Stimulated activated CD4-positive, alpha-beta T cell treated with anti-CD3 and anti-CD28 coated beads, Interleukin-12 subunit alpha, Interleukin-12 subunit beta, amount 100 ng/mL, for 48 hours (primary cell): ENCODE results near the gene PDP2.
A peak's percentile ranks its signal among the peaks of the same experiment; 100 is the strongest.

ENCODE experiments used
- DNase-seq, 3 donors: peaks; one replicate each; pipeline ENCODE4 v3.0.0-alpha.2; 2020; ENCODE audit warnings: low read depth in 2 of 3, low spot score in 1 of 3

The PDP2 gene, protein sequence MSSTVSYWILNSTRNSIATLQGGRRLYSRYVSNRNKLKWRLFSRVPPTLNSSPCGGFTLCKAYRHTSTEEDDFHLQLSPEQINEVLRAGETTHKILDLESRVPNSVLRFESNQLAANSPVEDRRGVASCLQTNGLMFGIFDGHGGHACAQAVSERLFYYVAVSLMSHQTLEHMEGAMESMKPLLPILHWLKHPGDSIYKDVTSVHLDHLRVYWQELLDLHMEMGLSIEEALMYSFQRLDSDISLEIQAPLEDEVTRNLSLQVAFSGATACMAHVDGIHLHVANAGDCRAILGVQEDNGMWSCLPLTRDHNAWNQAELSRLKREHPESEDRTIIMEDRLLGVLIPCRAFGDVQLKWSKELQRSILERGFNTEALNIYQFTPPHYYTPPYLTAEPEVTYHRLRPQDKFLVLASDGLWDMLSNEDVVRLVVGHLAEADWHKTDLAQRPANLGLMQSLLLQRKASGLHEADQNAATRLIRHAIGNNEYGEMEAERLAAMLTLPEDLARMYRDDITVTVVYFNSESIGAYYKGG

DNA sequence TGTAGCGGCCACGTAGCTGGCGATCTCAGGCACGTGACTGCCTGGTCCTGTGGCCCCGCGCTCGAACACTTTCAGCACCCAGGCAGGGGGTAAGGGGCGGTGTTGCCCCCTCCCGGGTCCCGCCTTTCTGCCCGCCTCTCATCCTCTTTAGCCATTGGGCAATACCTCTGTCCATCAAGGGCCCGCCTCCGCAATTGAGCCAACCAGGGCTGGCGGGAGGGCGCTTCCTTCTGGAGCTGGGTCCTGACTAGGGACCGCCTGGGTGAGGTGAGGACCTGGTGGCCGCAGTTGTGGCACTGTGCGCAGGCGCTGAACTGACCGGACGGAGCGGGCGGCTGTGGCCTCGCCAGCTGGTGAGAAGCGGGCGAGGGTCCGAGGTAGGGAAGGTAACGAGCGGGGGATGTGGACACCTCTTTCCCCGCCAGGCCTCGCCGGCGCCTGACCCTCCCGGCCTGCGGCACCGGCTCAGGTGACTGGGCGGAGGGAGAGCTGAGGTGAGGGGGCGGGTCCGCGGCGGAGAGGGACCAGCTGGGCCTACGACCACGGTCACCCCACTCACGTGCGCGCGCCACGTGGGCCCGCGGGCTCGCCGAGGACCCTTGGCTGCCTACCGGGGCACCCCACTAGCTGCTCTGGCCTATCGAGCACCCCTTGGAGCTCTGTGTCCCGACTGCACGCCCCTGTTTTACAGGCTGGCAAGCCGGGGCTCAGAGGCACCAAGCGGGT, at the start of gene PDP2:
Gene PDP2 (plus strand): TSS at position 228 of the 726 bp plus-strand sequence. CDS start 3,770 bp downstream, outside the sequence.
- DNase-seq = peak; percentile 87 to 95 (median 87)

DNA sequence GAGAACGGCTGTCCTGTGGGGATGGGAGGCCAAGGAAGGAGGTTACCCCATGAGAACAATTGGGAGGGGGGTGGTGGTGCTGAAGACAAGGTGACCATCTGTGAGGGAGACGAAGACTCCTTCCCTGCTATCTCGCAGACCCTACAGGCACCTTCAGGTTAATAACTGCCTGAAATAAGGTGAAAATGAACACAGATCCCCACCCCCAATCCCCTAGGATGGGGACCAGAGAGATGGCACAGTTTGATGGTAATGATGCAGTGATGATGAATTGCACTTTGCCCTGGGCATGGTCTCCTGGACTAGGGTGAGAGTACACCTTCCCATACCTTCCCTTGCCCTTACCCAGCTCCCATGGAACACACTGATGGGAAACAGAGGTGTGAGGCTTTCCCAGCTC, 48.1 kb upstream of the PDP2 start:
- no peak for DNase-seq

DNA sequence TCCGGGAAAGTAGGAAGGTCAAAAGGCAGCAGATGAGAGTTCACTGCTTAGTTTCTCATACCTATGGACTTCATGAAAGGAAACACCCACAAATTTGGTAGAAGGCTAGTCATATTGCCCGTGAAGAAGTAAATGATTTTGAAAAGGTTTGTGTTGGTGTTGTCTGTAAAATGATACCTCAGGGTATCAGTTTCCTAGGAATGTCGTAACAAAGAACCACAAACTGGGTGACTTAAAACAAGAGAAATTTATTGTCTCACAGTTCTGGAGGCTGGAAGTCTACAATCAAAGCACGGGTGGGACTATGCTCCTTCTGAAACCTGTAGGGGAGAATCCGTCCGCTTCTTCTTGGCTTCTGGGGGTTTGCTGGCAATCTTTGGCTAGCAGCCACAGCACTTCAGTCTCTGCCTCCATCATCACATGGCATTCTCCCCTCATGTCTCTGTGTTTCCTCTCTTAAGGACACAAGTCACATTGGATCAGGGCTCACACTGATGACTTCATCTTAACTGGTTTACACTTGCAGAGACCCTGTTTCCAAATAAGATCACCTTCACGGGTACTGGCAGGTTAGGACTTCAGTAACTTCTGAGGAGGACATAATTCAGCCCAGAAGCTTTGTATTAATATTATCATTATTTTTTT, 47.5 kb upstream of the PDP2 start:
- DNase-seq = no peak

DNA sequence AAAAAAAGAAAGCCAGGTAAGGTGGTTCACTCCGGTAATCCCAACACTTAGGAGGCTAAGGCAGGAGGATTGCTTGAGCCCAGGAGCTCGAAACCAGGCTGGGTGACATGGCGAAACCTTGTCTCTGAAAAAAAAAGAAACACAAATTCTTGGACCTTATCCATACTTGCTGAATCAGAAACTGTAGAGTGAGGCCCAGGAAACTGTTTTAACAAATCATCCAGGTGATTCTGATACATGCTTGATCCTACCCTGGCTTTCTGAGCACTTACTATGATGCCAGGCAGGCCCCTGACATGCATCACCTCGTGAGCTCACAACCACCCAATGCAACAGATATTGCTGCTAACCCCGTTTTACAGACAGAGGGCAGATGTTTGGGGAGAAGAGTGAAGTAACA, 45.6 kb upstream of the PDP2 start:
- no peak for DNase-seq

DNA sequence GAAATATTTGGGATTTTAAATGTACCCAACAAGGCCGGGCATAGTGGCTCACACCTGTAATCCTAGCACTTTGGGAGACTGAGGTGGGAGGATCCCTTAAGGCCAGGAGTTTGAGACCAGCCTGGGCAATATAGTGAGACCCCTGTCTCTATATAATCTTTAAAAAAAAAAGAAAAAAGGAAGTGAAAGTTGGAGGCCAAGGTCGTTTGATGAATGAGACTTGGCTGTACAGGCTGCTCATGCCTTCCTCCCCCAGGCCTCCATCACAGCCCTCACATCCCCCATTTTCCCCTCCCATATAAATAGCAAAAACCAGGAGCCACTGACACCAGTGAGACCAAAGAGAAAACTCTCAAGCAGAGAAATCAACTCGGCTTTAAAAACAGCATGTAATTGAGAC, 39.4 kb upstream of the PDP2 start:
- no peak for DNase-seq

DNA sequence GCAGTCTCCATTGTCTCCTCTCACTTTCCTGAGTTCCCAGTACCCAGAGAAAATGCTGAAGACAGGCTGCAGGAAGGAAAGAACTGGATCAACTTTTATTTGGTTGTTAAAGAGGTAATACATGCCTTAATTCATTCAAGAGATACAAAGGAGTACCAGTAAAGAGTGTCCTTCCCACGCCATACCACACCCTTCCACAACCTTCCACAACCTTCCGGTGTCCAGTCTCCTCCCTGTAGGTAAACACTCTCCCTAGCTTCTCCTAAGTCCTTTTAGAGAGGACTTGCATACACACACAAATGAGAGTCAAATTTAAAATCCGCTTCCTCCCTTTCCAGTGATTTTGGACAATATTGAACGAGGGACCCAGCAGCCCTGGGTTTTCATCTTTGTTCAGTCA, 38.9 kb upstream of the PDP2 start:
- no peak for DNase-seq

DNA sequence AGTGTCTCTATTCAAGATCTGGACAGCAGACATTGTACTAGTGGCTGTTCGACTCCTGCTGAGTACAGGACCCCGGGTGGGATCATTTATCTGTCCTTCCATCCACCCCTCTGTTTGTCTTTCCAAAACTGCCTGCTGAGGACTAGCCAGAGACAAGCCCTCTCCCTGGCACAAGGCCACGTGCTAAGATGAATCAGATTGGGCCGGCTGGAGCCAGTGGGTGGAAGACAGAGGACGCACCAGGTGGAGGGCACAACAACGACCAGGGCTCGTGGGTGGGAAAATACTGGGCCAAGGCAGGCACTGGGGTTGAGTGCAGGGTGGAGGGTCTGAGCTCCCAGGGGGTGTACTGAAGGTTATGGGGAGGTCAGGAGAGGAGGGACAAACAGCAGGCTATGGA, 37.5 kb upstream of the PDP2 start:
- no peak for DNase-seq

DNA sequence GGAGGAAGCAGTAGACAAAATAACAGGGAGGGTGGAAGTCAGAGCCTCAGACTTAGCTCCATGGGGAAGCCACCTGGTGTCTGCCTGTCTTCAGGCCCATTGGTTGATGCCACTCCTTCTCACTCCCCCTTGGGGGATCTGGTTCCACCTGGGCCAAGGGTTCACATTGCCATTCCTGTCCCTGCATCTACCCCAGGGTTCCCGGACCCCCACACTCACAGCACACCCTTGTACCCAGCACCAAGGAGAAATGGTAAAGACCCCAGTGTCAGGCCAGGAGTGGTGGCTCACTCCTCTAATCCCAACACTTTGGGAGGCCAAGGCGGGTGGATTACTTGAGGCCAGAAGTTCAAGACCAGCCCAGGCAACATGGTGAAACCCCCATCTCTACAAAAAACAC, 37.1 kb upstream of the PDP2 start:
- no peak for DNase-seq

DNA sequence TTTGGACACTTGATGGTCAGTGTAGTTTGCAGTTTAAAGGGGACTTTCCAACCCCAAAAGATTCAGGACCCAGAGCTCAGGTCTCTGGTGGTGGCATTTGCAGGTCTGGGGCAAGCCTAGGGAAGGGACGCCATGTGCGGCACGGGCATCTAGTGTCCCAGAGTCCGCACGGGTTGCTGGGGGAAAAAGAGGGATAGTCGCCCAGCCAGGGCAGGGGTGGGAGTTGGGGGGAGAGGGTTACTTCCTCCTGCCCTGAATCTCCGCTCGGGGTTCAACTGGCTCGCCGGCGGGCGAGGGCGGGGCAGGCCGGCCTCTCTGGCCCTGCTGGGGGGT, 36.3 kb upstream of the PDP2 start:
- no peak for DNase-seq

DNA sequence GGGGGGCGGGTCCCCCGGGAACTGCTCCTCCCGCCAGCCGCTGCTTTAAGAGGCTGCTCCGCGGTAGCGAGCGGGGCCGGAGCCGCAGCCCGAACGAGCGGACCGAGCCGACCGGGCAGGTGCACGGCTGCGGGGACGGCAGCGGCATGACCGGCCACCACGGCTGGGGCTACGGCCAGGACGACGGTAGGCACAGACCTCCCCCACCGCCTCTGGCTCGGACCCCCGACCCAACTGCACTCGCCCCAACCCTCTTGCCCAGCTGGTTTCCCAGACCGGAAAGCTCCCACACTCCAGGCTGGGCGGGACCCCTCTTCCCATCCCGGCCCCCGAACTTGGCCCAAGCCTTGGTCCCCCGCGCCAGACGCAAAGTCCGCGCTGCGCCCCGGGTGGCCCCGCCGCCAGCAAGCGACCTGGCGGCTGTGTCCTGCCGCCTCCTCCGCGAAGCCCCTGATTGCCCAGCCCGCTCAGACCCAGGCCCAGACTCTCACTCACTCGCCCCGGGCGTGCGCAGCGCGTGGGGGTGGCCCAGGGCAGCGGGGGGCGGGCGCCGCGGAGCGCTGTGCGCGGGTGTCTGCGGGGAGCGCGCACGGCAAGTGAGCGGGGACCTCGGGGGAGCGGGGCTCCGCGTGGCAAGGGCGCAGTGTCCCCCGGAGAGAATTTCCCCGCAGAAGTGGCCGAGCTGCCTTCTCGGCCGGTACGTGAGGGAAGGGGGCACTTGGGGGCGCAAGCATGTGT, 35.8 kb upstream of the PDP2 start, which contains the start of gene CA7:
Gene CA7 (plus strand): TSS at position 73 of the 738 bp plus-strand sequence. CDS start 74 bp downstream, at position 147.
- no peak for DNase-seq

DNA sequence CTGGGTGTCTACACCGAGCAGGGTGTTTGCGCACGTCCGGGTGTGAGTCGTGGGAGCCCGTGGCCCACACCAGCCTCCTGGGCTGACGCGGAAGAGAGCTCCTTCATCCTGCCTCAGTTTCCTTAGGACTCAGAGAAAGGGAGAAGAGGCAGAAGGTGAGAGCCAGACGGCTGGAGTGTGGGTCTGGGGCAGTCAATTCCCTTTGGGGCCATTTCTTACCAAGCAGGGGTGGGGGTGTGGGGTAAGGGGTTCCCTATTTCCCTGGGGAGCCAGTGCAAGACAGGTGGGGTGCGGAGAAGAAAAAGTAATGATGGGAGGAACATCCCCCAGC, 35.3 kb upstream of the PDP2 start:
- no peak for DNase-seq

DNA sequence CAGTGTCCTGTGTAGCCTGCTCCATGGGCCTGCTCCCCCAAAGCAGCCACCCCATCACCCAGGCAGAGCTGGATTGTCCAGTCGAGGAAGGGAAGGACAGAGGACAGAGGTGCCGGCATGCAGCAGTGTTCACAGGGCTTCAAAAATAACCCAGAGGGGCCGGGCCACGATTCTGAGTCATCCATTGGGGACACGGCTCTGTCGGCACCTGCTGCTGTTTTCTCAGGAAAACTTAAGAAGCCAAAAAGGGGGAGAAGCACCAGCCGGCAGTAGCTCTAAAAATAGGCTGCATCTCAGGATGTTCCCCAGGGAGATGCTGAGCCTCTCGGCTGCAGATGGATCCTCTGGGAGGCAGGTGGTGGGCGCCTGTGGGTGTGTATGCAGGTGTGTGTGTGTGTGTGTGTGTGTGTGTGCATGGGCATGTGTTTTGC, 34.5 kb upstream of the PDP2 start:
- DNase-seq = no peak

DNA sequence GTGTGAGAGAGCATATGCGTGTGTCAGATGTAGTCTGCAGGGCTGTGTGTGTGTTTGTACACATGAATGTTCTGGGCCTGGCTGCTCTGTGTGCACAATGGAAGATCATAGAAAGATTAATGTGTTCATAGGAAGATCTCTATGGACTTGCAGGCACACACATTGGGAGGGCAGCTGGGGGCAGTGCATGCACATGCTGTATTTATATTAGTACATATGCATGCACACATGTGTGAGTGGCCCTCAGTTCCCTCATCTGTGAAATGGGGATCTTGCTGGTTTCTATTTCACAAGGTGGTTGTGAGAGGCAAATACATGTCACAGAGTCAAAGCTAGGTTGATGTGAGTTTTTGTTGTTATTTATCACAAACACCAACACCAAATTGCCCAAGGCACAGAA, 34.0 kb upstream of the PDP2 start:
- no peak for DNase-seq

DNA sequence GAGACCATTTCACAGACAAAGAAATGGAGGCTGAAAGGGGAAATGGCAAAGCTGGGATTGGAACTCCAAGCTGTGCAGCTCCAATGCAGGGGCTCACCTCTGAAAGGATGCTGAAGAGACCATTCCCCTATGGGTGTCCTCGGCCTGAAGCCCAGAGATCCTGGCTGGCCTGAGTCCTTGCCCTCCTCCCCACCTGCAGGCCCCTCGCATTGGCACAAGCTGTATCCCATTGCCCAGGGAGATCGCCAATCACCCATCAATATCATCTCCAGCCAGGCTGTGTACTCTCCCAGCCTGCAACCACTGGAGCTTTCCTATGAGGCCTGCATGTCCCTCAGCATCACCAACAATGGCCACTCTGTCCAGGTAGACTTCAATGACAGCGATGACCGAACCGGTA, 33.5 kb upstream of the PDP2 start:
- no peak for DNase-seq

DNA sequence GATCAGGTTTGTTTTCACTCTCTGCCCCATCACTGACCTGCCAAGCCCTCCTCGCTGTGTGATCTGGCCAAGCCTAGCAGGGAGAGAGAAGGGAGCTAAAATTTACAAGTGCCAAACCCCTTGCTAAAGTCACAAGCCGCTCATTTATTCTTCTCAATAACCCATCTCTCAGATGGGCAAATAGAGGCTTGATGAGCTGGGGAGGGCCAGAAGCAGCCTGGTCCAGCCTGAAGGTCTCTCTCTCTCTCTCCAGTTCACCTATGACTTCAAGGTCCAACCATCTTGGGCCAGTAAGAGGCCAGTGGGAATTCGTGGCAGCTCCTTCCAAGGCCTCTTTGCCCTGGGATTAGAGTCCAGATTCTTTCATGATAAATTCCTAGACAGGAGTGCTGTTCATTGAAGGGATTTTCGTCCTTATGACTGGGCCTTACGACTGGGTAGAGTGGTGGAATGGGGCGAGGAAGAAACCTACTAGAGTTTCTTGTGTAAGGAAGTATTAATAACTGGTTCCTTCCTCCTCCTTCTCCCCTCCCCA, 32.7 kb upstream of the PDP2 start:
- no peak for DNase-seq

DNA sequence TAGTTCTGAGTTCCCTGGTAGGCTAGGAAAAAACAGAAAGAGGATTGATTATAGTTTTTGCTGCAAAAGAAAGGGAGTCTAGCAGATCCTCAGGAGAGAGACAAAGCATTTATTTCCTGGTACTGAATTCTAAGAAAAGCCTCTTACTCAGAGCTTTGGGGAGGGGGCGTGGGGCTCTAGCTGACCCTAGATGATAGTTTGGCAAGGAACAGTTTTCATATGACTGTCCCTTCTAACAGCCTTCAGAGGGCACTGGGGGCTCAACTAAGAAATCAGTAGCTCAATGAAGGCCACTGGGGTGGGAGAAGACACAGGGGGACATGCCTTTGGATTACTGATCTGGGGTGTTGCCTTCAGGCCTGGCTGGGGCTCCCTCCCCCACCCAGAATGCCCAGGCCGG, 32.1 kb upstream of the PDP2 start:
- DNase-seq = no peak

DNA sequence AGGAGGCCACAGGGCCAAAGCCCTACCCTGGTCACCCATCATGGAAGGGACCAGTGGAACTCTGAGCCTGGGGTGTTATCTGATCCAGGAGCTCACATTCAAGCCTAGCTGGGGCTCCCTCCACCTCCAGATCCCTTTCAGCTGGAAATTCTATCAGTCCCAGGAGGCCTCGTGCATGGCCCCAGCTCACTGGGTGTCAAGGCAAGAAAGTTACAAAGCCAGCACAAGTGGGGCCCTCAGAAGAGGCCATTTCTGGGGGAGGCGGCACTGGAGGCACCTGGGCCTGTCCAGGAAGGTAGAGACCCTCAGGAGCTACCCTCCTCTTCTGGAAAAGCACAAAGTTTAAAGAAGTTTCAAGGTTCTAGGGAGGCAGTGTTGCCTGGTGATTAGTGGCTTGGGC, 31.3 kb upstream of the PDP2 start:
- DNase-seq = no peak

DNA sequence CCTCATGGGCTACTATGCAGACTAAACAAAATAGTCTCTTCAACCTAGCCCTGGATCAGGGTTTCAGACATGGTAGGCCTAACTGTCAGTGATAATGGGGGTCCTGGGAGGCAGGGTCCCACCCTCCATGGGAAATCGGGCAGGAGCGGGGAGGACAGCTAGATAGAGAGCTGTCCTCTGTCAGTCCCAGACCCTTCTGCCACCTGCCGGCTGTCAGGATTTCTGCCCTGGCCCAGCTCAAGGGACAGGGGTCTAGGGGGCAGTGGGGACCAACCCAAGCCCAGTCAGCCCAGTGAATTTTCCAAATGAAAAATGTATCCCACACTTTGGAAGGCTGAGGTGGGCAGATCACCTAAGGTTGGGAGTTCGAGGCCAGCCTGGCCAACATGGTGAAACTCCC, 30.8 kb upstream of the PDP2 start:
- DNase-seq = no peak

DNA sequence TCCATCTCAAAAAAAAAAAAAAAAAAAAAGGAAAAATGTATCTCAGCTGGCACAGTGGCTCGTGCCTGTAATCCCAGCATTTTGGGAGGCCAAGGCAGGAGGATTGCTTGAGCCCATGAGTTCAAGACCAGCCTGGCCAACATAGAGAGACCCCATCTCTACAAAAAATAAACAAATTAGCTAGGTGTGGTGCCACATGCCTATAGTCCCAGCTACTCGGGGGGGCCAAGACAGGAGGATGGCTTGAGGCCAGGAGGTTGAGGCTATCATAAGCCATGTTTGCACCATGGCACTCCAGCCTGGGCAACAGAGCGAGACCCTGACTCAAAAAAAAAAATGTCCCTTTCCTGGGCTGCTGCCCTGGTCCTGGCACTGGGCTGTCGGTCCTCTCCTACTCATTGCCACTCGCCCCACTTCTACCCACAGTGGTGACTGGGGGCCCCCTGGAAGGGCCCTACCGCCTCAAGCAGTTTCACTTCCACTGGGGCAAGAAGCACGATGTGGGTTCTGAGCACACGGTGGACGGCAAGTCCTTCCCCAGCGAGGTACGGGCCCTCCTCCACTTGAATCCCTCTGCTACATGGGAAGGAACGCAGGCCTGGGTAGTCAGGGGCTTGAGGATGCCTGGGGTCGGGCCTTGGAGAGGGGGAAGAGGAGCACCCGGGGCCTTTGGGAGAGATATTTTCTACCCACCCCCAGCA, 30.1 kb upstream of the PDP2 start:
- no peak for DNase-seq

DNA sequence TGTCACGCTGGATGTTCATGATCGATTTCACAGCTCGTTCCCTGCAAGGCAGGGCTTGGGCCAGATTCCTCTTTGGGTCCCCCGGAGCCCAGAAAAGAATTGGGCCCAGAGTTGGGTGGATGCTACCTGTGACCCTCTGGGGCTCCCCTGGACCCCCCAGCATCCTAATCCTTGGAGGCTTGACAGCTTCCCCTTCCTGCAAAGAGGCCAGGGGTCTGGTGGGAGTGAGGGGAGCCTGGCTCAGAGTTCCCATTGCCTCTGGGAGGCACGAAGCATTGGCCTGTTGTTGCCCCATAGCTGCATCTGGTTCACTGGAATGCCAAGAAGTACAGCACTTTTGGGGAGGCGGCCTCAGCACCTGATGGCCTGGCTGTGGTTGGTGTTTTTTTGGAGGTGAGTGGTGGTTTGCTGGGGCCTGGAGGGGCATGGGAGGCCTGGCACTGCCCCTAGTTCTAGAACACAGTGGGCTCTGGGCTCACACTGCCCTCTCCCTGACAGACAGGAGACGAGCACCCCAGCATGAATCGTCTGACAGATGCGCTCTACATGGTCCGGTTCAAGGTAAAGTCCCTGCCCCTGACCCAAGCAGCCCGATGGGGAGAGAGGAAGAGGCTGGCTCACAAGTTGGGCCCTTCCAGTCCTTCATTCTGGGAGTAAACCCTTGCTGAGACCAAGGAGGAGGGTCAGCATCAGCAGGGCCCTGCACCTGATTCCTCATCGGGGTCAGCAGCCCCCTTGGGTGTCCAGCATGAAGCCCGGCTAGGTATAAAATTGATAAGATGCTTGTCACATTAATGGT, 28.9 kb upstream of the PDP2 start:
- DNase-seq = no peak
